Non-pigmented ciliary epithelial cell (primary cell): ENCODE measurements around the gene SPTB.
"Not testable (repeated sequence)": the region's sequence is repeated elsewhere in the genome, so short reads cannot be mapped to it uniquely, and the experiment has no call there.

Source experiments
- DNase-seq: peaks from one replicate; pipeline ENCODE4 v3.0.0-alpha.2; 2010; ENCODE audit warnings: low read depth

The SPTB gene

DNA sequence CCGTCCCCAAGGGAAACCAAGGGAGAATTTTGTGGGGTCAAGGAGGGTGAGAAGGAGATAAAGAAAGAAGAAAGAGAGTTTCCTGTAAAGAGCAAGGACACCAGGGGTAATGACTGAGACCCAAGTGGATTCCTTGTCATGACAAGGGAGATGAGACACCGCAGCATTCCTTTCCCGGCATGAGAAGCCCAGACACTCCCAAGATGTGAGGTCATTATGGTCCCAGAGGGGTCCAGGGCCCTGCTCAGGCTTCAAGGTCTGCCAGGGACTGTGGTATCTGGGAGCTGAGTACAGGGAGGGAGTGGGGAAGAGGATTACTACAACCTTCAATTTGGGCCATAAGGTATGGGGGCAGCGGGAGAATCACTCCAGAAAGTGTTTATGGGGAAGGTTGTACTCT lies 58.1 kb downstream of the SPTB start:
- DNase-seq: no peak

DNA sequence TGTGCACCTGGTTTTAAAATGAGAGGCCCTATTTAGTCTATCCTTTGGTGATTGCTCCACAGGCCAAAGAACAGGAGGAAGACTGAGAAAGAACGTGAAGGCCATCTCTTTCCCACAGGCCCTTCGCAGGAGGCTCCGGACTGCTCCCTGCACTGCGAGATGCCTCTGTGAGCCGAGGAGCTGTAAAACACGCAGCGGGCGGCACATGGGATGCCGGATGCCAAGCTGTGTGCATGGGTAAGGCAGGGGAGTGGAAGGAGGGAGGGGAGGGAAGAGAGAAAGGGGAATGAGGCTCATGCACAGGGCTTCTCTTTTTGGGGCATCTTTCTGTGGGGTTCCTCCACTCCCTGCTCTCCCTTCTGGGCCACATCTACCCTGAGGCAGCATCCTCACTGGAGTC lies 61.6 kb downstream of the SPTB start:
- DNase-seq: no peak

DNA sequence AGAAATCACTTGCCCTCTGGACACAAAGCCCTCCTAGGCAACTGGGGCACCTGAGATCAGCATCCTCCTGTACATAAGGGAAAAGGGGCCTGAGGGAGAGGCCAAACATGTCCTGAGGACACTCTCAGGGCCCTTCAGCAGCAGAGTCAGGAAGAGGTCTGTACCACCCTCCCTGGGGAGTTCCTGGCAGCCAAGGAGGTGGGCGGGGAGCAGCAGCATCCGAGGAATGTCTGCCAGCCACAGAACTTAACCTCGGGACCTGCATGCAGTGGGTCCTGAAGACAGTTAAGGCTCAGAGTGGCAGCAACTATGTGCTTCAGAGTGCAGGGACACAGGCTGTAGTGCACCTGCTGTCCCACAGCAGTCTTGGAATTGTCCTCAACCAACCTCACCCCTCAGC lies 62.1 kb downstream of the SPTB start:
- no peak for DNase-seq

DNA sequence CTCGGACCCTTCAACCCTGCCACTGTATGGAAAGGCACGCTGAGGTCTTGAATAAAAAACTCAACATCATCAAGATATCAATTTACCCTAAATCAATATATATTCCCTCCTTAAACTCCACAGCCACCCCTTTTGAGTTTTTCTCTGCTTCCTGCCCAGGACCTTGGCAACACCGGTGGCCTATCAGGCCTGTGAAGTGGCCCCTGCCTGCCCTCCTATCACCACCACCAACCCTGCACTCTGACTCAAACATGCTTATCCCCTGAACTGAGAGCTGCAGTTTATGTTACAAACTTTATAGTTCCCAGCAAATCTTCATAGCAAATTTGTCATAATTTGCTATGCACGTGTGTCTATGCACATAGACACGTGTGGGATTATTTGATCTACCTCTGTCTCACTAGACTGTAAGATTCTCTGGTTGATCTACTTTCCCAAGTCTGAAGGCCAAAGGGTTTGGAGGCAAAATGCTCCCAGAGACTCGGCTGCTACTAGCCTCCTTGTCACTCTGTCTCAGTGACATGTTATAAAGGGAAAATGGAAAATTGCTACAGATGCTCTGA lies 63.4 kb downstream of the SPTB start:
- DNase-seq: no peak

DNA sequence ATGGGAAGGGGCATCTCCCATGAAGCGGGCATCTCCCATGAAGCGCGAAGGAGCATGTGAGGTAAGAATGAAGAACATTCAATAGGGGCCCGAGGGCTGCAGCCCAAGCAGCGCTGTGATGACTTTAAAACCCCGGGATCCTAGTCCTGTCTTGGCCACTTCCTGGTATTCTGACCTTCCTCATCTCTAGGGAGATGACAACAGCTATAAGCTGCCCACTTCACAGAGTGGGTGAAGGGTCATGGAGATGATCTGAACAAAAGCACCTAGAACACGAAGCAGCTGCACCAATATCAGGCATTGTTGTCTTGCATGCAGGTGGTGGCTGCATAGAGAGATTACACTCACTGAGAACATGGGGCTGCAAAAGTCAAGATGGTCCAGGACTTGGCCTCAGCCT lies 64.5 kb downstream of the SPTB start:
- DNase-seq: no peak

DNA sequence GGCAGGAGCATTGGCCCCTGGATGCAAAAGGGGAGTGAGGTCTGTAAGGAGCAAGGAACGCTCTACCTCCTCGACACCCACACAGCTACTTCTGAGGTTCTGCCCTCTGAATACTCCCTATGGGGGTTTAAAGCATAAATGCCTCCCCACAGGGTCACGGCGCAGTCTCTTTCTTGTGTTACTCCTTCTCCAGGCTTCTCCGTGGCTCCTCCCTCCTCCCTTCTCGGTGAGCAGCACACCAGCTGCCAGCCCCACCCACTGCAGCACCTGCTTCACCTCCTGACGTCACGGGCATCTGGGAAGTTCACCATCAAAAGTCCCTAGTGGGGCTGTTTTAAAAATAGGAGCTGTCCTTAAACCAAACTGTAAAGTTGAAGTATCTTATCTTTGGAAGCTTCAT lies 67.3 kb downstream of the SPTB start:
- no peak for DNase-seq

DNA sequence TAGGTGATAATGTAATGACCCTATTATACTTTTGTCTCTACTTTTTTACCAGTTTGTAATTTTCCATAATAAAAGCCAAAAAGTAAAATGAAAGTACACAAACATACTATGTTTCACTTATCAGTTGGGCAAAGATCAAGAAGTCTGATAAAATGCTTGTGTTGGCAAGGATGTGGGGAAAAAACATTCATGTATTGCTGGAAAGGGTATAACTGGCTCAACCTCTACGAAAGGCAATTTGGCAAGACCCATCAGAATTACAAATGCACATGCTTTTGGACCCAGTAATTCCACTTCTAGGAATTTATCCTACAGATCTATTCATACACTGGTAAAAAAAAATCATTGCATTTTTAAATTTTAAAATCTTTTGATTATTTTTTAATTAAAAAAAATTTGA lies 68.0 kb downstream of the SPTB start:
- DNase-seq: no peak

DNA sequence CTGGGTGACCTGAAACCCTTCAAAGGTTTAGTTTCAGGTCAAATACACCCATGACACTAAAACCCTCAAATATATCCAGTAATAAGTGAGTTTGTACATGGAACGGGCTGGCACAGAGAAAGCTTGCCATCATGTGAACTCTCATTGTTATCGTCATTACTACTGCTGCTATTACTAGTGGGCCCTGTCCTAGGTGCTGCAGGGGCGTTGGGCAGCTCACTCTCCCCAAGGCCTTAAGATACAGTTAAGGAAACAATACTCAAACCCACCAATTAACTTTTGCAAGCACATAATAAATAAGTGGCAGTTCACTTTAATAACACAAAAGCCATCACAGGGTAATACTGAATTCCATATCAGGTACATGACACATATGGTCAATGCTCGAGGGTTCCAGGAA lies 71.3 kb downstream of the SPTB start:
- no peak for DNase-seq

DNA sequence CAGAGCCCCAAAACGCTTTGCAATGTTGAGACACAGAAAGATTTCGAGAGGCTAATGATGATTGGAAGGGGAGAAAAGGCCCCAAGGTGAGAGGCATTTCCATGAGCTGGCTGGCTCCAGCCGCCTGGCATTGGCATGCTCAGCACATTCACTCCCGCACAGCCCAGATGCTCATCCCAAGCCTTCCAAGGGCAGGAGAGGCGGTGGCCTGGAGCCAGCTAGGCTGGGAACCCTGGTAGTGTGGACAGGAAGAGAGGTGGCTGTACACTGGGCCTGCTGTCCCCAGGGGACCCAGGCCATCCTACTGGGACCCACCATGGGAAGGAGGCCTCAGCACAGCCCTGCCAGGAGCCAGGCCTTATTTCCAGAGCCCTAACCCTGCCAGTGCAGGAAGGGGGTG lies 72.2 kb downstream of the SPTB start:
- no peak for DNase-seq

DNA sequence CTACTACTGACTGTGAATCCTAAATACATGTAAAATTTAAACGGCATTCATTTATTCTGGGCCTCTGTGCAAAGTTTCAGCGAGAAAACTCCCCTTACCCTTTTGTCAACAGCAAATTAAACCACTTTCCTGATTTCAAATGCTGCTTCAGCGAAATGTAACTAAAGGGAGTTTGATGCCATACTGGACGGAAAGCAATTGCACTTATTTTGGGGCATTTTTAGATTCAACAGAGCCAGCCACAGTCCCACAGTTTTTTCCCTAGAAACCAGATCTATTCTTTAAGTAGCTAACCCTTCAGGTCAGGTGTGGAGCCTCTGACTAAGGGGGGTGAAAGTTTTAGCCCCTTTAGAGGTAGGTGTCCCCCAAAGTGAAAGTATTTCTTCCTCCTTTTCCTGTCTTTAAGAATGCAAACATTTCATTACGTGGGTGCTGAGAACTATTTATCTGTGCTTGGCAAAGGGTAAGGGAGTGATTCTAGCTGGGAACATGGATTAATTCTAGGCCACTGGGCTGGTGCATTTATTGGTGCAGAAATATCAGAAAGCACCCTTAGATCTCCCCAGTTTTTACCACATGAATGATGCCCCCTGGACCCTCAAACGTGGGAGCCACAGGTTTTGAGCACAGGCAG lies 72.7 kb downstream of the SPTB start:
- no peak for DNase-seq

DNA sequence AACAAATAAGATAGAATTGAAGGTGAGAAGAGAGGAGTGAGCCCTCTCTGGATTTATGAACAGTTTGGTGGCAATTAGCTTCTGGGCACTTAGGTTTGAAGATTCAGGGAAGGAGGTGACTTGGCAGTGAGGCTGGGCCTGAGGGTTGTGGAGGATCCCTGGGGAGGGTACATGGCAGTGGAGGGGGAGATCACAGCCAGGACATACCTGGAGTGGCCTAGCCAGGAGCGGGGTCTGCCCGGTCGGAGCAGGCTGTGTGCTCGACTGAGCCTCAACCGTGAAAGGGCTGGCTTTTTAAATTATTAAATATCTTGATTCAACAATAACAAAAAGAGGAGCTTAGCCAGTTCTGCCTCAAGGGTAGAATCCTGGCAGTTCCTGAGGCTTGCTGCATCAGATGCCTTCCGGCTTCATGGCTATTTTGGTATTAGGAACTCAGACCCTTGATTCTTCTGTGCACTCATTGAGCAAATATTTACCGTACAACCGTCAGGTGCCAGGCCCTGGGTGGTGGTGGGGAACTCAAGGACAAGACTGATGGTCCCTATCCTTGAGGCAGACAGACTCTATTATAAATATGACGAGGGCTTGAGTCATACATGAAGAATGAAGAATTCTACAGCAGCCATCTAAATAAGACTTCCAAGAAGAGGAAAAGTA lies 73.4 kb downstream of the SPTB start:
- peak; percentile 41 for DNase-seq

DNA sequence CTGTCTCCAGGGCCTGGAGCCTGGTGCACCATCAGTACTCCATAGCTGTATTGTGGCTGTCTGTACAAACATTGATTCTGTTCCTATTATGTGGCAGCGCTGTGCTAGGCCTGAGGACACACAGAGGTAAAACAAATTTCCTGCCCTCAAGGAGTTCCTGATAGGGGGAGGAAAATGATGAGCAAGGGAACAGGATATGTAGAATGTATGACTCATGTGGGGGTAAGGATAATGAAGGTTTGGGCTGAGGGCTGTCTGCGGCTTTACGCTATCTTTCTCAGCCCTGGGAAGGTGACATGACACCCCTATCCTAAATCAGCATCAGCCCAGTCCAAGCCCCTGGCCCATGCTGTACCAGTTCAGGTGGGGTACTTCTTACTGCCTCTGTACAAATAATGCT lies 74.1 kb downstream of the SPTB start:
- DNase-seq: not testable (repeated sequence)

DNA sequence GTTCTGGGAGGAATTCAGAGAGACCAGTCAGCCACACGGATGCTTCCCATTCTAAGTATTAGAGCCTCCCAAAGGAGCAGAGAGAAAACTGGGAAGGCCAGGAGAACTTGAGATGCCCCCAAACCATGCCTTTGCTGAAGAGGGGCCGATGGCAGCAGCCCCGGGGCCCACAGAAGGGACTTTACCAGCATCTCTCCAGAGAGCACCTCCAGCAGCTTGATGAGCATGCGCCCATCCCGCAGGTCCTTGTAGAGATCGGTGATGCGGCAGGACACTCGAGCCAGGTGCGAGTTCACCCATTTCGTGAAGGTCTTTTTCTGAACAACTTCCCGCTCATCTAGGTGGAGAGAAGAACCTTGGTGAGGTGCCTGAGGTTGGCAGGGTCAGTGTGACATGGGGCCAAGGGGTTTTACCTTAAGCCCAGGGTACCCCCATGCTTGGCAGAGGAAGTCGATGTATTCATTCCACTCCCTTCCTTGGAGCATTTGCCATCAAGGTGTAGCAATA lies 74.9 kb downstream of the SPTB start:
- no peak for DNase-seq

DNA sequence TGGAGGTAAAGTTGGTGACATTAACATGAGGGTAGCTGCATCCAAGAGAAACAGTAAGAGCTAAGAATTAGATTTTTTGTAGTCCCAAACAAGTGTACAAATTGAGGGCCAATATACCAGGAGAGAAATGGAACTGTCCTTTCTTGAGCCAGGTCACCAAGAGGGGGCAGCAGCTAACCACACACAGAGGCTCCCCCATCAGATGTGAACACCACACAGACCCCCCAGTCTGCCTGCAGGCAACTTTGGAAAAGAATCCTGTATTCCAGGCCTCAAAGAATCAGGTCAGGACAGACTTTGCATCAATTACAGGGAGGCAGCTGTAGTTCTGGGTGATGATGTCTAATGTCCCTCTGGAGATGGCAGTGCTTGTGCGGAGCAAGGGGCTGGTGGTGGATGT lies 77.9 kb downstream of the SPTB start:
- DNase-seq: no peak

DNA sequence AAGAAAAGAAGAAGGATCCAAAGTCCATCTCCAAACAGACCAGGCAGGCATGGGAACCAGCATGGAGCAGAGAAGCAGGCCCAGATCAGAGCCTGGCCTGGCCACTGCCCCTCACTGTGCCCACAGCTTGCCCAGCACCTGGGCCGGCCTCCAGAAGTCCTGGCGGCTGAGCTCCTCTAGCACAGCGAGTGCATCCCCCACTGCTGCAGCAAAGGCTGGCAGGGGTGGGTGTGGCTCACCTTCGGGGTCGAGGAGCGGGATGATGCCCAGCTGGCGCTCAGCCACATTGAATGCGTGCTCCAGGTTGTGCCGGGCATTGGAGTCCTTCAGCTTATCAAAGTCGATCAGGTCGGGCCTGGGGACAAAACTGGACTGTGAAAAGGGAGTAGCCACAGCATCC lies 78.7 kb downstream of the SPTB start:
- DNase-seq: no peak

DNA sequence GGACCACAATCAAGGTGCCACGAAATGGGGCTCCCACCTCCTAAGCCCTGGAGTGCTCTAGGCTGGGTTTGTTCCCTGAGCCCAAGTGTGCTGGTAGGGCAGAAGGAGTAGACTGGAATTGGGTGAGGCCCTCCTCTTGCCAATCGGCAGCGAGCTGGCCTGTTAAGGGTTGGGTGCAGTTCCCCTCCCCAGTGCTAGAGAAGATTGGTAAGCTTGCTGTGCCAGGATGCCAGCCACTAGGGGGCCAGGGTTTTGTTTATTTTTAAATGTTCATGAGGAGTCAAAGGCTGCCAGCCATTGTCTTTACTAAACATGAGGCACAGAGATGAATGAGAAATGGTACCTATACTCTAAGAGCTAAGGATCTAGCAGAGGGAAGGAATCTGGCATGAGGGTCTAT lies 79.7 kb downstream of the SPTB start:
- no peak for DNase-seq

DNA sequence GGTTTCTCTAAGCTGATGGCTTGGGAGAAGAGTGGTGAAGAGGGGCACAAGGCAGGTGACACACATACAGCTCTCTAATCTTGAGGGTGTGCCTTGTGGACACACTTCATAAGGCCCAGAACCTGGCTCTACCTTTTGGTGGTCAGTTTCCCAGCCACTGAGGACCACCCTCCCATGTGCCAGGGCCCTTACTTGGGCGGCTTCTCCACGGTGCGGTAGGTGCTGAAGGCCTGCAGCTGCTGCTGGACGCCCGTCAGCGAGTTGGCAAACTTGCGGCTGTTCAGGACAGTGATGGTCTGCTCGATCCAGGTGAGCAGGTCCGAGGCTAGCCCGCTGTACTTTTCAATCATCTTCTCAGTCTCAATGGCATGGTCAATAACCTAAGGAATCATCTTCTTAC lies 80.2 kb downstream of the SPTB start:
- no peak for DNase-seq

DNA sequence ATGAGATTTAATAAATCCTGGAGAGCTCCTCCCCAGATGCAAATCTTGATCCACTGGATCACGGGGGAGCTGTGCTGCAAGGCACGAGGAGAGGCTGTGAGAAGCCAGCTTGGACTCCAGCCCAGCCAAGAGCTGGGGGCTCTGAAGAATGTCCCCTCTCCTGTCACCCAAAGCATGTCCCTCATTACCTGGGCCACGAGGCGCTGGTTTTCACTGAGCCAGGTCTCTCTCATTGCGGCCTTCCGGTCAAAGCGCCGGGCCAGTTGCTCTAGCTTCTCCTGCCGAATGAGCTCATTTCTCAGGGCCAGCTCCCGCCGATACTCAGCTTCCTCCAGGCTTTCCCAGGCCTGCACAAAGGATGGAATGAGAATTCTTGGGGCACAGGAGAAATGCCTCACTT lies 83.3 kb downstream of the SPTB start:
- no peak for DNase-seq

DNA sequence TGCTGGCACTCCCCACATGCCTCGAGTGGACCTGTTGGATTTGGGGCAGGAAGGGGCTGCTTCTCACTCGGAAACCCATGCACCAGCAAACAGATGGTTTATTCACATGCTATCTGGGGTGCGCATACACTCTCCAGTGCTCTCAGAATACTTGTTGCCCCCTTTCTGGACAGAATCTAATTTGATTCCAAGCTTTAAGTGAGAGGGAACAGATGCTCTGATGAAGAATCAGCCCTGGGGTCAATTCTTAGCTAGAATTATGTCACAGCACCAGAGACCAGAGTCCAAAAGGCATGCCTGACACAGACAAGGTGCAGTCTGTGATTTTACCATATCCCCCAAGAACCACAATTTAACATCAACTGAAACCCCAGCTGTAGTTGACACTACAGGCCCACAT lies 83.8 kb downstream of the SPTB start:
- no peak for DNase-seq

DNA sequence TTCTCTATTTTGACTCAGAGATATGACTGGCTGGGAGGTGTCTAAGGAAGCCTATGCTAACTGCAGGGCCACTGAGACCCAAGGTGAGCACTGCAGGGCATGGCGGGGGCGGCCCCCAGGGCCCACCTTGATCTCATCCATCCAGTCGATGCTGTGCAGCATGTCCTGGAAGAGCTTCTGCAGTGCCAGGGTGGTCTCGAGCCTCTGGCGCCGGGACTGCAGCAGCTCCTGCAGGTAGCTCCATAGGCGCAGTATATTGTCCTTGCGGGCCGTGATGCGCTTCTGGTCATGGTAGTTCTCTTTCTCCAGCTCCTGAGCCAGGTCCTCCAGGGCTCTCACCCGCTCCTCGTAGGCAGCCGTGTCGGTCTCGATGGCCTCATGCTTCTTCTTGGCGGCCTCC lies 84.5 kb downstream of the SPTB start:
- no peak for DNase-seq

DNA sequence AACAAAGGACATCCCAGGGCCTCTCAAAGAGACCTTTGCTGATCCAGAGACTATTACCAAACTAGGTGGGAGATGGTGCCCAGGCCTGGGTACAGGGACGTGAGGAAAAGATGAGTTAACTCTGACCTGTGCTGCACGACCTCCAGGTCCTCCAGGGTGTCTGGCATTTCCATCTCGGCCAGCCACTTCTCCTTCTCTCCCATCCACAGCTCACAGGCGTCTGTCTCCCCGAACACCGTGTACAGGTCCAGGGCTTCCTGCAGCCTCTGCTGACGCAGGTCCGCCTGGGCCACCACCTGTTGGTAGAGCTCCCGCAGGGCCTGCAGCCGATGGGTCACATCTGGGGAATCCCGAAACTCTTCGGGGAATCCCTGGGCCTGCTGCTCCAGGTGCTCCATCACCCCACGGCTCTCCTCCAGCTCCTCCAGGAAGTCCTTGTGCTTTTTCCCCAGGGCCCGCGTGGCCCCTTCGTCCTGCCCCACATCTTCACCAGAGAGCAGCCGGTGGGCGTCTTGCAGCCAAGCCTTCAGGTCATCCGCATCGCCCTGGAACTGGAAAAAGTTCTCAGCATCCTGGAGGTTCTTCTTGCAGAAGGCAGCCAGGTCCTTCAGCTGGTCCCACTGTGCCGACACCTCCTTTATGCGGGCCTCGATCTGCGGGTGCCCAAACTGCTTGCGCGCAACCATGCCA lies 86.7 kb downstream of the SPTB start:
- DNase-seq: no peak

DNA sequence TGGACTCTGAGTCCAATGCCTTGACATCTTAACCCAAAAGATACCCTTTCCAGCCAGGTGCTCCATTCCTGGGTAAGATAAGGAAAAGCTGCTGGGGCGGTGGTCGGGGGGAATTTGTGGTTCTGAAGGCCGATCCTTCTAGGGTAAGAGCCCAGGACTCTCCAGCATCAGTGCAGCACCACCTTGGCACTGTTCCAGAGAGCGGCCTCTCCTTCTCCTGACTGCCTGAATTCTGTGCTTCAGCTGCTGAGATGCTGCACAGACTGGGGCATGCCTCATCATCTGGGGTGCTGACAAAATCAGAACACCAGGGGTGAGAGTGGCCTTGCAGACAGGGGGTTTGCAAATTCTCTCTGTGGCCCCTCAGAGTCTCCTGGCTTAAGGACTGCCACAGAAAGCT lies 87.5 kb downstream of the SPTB start:
- DNase-seq: no peak

DNA sequence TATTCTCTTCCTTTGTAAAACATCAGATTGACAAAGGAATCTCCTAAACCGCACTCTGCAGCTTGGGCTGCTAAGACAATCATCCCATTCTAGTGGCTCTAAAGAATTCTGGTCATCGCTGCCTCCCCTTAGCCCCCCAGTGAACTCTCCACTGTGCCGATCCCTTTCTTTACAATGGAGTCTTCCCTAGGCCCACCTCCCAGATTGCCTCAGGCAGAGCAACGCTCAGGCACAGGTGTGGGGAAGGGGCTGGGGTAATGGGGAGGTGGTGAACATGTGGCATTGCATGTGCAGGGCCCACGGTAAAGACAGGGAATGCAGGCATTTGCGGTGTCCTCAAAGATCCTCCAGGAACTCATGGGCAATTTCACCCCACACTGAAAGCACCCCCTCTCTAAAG lies 89.2 kb downstream of the SPTB start:
- DNase-seq: no peak
